ENCODE measurements around the gene DHPS.
"Not testable (repeated sequence)": the region's sequence is repeated elsewhere in the genome, so short reads cannot be mapped to it uniquely, and the experiment has no call there.

Gene DHPS

DNA sequence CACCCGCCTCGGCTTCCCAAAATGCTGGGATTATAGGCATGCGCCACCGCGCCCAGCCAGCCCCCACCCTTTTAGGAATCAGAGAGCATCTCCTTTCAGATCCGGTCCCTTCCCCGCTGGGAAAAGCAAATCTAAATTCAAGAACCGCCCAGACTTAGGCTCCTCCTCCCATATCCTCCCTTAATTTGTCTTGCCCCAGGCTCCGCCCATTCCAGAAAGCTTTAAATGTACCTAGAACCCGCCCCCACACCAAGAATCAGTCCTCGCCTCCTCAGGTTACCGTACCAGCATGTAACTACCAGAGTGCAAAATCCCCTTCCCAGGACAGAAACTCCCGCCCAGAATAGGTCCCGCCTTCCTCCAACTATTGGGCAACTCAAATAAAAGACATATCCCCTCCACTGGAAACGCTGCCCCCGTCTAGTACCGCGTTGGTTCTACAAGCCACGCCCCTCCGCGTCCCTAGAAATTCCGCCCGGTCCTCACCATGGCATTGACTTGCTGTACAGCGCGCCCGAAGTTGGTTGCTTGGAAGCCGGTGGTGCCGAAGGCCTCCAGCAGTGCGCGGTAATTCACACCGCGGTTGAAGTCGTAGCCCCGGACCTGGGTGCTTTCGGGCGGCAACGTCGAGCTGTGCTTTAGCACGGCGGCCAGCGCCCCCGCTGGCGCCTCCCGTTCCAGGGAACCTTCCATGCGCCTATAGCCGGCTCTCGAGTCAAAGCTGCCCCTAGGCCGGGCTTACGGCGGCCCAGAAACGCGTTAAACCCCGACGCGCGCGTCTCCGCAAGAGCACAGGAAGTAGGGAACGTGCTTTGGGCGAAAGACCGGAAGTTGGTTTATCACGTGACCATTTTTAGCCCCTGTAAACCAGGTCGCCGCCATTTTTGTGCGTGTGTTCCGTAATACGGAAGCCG is at the start of gene DHPS:
TSS of gene DHPS (minus strand) at position 807 of the 914 bp plus-strand sequence. CDS start at position 693, 114 bp downstream.
- no peak for FAIRE-seq

DNA sequence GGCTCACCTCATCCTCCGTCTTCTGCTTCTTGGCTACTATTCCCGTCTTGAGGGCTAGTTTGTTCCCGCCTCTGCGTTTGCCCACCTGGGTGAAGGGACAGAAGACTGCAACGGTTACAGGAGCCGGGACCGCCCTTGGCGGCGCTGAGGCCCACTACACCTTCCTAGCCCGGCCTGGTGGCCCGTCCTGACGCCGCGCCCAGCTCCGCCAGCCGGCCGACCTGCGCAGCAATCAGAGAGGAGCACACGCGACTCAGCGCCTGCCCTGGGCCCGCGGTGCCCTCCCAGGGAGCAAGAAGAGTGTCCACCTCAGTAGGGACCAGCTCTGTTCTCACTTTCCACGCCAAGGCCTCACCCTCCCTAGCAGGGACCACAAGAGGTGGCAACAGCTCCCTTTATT is 49.7 kb upstream of the DHPS start:
- no peak for FAIRE-seq

DNA sequence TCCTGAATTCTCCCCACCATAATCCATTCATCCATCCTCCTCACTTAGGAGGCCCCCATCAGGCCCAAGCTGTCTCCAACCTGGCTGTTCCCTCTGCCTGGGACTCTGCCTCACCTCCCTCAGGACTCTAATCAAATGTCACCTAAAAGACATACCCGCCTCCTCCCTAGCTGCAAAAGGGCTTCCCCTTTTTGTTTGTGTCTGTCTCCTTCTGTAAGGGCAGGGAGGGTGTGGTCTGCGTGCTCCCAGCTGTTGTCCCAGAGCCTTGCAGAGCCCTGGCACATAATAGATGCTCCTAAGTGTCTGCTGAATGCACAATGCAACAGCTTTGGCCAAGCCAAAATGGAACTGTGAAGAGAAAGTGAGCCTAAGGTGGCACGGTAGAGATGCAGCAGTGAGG is 48.4 kb upstream of the DHPS start:
- no peak for FAIRE-seq

DNA sequence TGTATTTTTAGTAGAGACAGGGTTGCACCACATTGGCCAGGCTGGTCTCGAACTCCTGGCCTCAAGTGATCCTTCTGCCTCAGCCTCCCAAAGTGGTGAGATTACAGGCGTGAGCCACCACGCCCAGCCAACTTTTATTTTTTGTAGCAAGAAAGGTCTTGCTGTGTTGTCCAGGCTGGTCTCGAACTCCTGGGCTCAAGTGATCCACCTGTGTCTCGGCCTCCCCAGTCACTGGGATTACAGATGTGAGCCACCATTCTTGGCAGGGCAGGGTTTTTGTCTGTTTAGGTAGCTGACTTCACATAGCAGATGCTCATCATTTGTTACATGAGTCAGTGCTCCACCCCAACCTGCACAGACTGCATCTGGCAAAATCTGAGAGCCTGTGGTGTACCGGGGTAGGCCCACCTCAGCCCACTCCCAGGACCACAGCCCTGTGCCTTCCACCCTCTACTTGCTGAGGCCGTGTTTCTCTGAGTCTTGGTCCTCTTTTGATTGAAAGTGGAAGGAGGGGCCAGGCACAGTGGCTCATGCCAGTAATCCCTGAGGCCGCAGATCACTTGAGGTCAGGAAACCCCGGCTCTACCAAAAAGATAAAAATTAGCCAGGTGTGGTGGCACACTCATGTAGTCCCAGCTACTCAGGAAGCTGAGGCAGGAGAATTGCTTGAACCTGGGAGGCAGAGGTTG is 46.2 kb upstream of the DHPS start:
- FAIRE-seq, result no peak

DNA sequence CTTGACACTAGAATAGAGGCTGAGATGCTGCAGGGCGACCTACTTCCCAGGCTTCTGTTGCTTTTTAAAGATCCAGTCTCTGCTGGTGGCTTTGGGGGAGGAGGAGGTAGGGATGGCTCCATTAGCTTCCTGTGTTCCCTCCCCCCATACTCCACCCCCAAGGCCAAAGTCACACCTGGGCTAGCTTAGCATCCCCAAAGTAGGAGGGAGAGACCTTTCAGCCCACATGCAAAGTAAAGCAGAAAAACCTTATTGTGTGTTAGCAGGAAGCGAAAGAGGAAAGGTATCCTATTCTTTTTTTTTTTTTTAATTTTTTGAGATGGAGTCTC is 45.3 kb upstream of the DHPS start:
- no peak for FAIRE-seq

DNA sequence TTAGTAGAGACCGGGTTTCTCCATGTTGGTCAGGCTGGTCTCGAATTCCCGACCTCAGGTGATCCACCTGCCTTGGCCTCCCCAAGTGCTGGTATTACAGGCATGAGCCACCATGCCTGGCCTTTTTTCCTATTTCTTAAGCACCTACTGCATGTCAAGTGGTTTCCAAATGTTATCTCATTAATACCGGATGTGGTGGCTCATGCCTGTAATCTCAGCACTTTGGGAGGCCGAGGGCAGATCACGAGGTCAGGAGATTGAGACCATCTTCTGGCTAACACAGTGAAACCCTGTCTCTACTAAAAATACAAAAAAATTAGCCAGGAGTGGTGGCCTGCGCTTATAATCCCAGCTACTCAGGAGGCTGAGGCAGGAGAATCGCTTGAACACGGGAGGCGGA is 43.9 kb upstream of the DHPS start:
- not testable (repeated sequence) for FAIRE-seq

DNA sequence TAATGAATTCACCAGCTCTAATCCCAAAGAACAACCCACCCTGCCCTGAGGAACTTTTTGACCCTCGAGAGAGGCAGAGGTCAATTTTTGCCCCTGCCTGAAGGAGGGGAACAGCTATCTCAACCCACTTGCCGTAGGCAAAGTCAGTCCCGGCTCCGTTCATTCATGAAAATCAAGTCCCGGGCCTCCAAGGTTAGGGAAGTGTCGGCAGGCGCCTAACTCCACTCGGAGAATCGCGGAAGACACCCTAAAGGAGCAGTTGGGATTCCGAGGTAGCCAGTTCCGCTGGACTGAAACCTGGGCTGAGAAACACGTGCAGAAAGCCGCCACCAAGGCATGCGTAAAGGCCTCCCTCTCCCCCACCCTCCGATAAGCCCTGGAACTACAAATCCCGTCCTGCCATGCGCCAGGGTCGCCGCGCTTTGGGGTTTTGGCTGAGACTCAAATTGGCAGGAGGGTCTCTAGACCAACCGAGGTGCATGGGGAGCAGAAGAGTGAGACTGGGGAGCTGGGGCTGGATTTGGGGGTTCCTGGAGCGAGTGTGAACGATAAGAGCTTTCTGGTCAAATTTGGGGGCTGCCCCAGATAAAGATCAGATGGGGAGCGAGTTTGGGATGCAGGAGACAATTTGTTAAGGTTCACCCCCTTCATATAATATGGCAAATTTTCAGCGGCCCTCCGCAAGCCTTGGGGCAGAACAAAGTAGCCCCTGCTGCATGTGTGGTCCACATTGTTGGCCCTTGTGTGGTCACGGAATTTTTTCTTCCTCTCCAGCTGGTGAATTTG is 42.2 kb upstream of the DHPS start, which contains the start of gene TNPO2:
TSS of gene TNPO2 (minus strand) at position 292 of the 786 bp plus-strand sequence. CDS start 2,955 bp downstream, outside the sequence.
- no peak for FAIRE-seq

DNA sequence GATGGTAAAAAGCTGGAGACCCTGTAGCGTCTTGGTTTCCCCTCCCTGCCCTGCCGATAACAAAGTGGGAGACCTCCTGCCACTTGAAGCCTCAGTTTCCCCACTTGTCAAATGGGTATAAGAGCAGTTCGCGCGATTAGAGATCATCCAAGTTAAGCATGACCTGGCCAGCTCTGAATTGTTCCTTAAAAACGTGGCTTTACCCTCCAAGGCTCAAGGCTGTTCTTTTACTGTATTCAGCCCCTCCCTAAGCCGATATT is 41.6 kb upstream of the DHPS start:
- FAIRE-seq, result no peak

DNA sequence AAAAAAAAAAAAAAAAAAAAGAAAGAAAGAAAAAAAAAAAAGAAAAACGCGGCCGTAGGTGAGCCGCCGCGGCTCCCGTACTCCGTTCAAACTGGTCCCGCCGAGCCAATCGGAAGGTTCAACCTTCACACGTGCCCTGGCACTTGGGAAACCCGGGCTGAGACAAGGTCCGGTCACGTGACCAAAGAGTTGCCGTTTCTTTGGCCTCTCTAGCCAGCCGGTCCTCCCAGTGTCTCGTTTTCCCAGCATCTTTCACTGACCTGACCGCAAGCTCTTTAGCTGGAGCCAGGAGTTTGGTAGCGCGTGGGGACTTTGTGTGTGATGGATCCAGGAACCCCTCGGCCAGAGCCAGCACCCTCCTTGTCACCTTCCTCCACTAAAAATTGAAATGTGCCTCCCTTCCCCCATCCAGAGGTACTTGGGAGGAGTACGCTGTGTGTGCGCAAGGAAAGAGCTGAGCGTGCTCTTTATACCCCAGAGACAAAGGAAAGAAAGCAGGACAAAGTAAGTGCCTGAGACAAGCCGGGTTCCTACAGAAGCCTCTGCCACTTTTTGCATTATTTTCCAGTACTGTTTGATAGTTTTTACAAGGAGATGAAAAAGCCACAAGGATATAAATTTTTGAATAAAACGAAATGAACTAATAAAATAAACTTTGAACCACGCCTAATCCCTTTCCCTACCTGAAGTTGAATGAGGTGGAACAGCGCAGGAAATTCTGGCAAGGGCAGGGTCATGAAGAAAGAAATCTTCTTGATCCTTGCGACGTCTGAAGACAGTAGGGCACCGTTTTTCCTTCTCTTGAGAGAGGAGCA is 41.1 kb upstream of the DHPS start:
- peak; percentile 64 for FAIRE-seq

DNA sequence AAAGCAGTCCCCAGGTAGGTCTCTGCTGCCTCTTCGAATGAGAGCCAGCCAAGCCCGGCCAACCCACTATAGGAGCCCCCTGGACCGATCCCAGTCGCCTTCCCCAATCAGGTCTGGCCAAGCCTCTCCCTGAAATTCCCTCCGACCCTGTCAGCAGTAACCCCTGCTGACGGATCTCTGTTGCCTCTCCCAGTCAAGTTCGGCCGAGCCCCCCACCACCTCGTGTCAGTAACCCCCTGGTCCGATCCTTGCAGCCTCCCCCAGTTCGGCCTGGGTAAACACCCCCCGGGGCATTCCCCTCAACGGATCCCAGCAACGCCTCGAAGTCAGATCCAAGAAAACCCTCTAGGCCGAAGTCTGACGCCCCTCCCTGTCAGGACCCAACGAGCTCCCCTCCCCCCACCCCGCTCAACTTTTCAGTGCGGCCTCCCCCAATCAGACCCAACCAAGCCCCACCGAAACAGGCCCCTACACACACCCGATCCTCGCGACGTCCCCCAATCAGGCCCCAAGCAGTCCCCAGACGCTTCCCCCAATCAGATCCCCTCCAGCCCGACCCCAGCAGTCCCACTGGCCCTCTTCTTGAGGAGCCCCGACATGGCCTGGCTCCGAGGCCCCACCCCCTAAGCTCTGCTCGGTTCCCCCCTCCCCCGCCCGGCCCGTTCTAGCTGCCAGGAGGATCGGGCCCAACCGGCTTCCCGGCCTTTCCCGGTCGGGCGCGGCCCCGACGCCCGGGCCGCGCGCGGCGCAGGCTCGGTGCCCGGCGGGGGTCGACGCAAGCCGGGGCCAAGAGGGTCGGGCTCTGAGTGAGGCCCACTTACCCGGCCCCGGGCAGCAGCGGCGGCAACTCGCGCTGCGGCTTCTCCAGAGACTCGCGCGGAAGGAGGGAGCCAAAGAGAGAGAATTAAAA is 40.2 kb upstream of the DHPS start:
- no peak for FAIRE-seq

DNA sequence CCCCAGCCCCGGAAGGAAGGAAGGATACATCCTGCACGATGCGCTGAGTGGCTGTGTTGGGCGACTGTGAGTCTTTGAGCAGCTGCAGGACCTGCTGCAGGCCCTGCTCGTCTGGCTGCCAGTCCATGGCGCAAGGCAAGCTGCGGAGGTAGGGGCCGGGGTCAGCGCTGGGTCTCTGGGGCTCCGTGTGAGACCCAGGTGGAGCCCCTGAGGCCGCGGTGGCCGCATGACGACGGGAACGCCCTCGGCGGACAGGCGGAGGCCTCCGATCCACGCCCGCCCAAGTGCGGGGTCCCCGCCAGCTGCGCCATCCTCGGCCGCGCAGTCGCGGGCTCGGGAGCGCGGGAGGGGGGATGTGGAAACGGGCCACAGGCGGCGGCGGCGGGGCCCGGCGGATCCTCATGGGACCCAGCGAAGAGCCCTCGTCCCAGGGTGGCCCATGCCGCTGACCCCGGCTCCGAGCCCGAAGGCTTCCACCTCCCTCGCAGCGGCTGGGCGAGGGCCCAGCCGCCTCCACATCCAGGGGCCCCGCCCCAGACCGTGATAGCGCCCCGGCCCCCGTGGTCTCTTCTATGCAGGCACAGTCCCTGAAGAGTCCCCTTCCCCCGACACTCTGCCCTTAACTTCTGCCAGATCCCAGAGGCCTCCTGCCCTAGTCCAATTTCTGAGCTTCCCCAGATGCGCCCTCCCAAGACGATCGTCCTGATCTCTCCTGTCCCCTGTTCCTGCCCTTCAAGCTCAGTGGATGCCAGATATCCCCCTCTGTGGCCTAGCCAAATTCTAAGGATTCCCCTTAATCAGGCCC is 39.4 kb upstream of the DHPS start:
- no peak for FAIRE-seq

DNA sequence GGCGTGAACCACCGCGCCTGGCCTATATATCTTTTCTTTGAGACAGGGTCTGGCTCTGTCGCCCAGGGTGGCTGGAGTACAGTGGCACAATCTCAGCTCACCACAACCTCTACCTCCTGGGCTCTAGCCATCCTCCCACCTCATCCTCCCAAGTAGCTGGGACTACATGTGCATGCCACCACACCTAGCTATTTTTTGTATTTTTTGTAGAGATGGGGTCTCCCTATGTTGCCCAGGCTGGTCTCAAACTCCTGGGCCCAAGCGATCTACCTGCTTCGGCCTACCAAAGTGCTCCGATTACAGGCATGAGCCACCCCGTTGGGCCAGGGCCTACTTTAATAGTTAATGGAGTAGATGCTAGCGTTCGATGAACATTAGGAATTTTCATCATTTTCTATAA is 38.6 kb upstream of the DHPS start:
- no peak for FAIRE-seq

DNA sequence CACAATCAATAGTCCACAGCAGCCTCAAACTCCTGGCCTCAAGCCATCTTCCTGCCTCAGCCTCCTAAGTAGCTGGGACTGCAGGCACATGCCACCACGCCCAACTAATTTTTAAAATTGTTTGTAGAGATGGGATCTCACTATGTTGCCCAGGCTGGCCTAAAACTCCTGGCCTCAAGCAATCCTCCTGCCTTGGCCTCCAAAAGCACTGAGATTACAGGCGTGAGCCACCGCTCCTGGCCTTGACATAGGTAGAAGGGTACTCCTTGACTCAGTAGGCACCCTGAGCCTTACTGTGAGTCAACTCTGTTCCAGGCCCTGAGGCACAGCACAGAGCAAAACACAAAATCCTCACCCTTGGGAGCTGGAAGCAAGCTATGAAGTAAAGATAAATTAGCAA is 34.2 kb upstream of the DHPS start:
- FAIRE-seq, result no peak

DNA sequence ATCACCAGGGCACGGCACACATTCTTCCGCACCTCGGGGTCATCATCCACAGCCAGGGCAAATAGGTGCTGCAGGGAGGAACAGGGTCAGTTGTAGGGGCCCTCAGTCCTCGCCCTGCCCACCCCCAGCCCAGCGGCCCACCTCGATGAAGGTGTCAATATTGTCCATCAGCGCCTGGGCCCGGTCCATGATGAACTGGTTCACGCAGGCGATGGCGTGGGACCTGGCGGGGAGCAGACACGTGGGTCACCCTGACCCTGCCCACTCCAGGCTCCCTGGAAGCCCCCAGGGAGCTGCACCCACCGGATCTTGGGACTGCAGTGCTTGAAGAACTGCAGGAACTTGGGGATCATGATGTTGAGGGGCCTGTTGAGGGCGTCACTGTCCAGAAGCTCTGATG is 33.4 kb upstream of the DHPS start:
- no peak for FAIRE-seq

DNA sequence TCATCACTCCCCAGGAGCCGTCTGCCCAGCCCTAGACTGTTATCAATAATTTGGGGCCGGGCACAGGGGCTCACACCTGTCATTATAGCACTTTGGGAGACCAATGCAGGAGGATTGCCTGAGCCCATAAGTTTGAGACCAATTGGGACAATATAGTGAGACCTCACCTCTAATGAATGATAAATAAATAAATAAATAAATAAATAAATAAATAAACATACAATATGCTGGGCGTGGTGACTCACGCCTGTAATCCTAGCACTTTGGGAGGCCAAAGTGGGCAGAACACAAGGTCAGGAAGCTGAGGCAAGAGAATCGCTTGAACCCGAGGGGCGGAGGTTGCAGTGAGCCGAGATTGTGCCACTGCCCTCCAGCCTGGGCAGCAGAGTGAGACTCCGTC is 31.6 kb upstream of the DHPS start:
- not testable (repeated sequence) for FAIRE-seq

DNA sequence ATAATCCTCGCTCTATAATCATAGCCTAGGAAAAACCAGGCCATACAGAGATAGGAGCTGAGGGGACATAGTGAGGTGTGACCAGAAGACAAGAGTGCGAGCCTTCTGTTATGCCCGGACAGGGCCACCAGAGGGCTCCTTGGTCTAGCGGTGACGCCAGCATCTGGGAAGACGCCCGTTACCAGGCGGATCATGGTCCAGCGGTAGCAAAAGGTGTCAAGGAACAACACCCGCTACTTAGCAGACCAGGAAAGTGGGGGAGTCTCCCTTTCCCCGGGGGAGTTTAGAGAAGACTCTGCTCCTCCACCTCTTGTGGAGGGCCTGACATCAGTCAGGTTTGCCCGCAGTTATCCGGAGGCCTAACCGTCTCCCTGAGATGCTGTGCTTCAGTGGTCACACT is 30.4 kb upstream of the DHPS start:
- not testable (repeated sequence) for FAIRE-seq

DNA sequence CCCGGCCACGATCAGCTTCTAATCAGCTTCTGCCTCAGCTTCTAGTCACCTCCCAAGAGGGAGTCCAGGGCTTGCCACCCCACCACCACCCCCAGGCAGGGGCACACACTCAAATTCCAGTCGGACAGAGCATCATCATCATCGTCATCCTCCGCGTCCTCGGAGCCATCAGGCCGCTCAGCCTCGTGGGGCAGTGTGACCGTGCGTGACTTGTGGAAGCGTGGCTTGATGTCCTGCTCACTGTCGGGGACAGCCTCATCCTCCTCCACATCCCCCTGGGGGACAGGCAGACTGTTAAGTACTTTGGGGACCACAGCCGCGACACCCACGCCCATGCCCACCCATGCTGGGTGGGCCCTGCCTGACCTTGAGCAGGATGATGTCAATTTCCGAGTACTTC is 29.5 kb upstream of the DHPS start:
- no peak for FAIRE-seq

DNA sequence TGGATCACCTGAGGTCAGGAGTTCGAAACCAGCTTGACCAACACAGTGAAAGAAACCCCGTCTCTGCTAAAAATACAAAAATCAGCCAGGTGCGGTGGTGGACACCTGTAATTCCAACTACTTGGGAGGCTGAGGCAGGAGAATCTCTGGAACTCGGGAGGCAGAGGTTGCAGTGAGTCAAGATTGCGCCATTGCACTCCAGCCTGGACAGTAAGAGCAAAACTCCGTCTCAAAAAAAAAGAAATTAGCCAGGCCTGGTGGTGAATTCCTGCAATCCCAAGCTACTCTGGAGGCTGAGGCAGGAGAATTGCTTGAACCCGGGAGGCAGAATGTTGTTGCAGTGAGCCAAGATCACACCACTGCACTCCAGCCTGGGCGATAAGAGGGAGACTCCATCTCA is 27.0 kb upstream of the DHPS start:
- no peak for FAIRE-seq

DNA sequence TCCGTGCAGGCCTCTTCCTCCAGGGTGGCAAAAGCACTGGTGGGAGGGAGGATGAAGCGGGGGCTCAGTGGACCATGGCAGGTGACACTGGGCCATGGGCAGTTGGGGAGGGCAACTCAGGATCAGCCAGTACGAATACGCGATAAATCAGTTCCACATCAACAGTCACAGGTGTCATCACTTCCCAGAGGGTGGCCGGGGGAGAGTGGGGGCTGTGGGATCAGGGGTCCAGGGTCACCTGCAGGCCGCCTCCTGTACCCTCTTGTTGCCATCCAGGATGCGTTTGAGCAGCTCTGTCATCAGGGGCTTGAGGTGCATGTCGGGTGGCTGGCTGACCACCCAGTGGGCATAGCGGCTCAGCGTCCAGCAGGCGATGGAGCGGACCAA is 24.6 kb upstream of the DHPS start:
- no peak for FAIRE-seq

DNA sequence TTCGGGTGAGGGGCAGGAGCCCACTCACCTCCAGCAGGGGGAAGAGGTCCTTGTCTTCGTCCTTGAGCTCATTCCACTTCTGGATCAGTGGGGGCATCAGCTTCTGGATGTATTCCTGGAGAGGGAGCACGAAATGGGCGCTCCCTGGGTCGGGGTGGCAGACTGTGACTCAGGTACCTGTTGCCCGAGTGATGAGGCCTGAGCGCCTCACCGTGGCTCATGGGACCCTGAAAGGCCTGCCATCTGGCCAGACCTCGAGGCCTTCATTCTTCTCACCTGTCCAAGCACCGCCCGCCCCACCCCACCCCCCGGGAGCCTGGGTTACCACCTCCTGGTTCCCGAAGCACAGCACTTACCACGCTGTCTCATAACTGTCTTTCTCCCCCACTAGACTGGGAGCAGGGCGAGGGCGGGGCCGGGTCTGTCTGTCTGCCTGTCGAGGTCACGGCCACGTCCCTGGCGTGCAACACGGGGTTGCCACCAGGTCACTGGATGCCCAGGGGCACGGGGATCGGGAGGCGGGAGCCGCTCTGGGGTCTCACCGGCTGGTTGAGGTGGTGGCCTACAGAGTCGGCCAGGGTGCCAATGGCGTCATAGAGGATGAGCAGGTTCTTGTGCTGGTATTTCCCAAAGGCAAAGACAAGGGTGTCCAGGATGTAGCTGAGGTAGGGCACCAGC is 24.1 kb upstream of the DHPS start:
- FAIRE-seq, result no peak
